Measurements from ENCODE around the gene HSF4.

Gene HSF4

DNA sequence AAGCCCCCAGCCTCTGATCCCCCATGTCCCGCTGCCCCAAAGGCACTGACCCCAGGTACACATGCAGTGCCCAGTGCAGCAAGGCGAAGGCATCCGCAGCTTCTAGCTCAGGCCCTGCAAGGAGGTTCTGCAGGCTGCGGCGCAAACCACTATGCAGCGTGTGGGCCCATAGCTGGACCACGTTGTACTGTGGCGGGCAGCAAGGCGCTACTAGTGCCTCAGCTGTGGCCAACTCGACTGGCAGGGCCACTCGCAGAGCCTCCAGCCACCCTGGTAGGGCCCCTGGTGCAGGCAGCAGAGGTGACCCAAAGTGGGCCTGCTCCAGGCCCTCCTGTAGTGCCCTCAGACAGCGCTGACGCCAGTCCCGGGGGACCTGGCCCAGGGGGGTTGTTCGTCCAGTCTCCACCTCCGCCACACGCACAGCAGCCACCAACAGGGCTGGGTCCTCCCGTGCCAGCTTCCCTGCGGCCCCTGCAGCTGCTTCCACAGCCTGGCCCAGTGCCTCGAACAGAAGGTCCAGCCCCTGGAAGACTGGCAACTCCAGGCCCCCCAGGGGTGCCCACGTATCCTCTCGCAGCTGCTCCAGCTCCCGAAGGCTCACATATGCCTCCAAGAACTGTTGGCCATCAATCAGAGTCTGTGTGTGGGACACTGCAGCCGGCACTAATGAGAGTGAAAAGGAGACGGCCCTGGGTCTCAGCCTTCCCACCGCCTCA, 22.8 kb downstream of the HSF4 start:
- no peak for DNase-seq

DNA sequence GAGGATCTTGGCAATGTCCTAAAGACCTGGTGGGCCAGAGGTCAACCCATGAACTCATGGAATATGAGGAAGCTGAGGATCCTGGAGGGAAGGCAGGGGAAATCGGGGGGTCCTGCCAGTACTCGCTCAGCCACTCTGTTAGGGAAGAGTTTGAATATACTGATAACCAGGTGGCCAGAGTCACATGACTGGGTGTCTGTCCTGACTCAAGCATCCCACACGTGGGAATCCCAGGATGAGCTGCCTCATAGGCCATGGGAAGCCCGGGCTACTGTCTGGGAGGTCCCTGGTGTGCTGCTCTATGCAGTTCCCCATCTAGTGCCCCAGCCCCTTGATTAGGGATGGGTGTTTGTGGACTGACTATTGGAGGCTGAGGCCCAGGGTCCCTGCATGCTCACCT, 23.8 kb downstream of the HSF4 start:
- no peak for DNase-seq

DNA sequence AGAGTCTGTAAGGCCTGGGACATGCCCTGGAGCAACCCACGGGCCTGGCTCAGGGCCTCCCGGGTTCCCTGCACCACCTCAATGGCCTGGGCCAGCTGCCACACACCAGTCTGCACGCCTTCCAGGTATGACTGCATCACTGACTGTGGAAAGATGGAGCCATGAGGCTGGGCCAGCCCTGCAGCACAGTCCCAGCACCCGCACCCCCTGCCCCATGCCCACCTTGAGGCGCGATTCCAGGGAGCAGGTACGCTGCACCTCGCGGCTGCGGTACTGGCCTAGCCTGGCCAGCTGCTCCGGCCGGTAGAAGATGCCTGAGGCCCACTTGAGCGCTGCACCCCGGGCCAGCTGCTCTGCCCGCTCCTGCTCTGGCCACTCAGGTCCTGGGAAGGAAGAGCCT, 24.3 kb downstream of the HSF4 start:
- no peak for DNase-seq

DNA sequence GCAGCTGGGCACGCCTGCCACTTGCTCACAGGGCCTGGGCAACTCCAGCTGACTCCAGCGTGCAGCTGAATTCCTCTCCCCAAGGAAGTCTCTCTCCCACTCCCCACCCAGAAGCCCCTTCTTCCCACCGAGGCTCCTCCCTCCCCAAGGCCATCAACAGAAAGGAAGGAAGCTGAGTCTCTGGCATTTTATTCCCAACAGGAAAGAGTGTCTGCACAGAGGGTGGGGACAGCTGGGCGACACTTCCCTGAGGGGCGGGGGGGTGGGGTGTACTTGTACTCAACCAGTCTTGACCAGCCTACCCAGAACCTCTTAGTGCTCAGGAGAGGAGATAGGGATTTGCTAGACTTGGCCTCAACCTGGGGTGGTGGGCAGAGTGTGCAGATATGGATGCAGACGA, 25.5 kb downstream of the HSF4 start, which contains the start of gene EXOC3L1:
TSS of gene EXOC3L1 (minus strand) at position 96 of the 400 bp plus-strand sequence. CDS start 460 bp downstream, outside the sequence.
- no peak for DNase-seq

DNA sequence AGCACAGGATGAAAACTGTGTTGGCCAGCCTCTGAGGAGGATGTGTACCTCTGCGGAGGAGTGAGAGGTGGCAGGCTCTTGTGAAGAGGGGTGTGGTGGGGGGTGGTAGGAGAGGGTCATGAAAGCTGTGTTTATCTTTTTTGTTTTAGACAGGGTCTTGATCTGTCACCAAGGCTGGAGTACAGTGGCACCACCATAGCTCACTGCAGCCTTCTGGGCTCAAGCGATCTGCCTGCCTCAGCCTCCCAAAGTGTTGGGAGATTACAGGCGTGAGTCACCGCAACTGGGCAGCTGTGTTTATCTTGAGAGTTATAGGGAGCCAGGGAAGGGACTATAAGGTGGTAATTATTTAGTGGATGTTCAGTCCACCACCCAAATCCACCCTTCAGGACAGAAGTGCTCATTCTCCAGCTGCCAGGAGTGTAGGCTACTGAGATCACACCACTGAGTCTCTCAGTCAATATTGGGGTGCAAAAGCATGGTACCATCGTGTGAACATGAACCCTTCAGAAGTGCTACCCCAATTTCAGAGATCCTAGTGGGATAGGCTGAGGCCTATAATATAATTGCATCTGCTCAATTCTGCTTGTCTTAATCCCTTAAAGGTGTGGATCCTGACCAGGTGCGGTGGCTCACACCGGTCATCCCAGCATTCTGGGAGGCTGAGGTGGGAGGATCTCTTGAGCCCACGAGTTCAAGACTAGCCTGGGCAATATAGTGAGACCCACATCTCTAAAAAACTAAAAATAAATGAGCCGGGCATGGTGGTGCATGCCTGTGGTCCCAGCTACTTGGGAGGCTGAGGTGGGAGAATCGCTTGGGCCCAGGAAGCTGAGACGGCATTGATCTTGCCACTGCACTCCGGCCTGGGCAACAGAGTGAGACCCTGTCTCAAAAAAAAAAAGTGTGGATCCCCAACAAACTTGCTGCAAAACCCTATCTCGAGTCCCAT, 26.2 kb downstream of the HSF4 start:
- no peak for DNase-seq

DNA sequence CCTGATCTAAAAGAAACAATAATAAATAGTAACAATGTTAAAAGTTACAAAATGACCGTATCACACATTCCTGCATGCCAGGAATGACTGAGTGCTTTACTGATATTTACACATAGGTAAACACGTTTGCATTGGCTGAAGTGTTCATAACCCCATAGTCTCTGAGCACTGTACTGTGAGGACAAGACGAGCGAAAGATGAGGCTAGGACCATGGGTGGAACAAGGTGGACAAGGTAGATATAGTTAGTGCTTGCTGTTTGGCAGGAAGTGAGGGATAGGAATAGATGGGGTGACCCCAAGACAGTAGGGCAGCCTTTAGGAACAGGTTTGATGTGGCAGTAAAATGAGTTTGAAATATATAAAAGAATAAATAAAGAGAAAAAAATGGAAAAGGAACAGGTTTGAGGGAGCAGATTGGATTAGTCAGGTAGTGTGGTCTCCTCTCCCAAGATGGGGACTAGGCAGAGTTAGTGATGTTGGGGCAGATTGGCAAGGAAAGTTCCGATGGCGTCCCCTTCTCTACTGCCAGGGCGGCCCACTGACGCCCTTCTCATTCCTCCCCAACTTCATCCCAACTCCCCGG, 27.0 kb downstream of the HSF4 start:
- no peak for DNase-seq

DNA sequence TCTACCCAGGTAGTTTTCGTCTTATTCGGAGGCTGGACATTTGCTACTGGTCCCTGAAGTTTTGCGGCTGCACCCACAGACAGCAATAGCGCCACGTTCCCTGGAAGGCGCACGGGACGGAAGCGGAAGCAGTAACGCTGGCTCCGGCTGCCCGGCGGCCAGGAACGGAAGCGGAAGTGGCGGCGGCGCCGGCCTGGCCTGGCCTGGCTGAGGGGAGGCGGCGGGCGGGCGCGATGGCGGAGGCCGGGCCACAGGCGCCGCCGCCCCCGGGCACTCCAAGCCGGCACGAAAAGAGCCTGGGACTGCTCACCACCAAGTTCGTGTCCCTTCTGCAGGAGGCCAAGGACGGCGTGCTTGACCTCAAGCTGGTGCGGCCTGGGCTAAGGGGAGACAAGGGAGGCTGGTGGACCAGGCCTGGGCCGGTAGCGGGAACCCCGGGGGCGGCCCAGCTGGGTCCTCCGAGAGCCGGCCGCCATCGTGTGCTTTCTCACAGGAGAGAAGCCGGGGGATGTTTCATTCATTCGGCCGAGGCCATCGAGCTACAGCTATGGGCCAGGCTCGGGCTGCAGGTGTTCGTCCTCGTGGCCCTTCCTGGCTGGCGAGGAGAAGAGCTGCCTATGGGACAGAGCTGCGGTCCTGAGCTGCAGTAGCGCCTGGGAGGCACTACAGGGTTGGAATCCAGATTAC, 27.6 kb downstream of the HSF4 start, which contains the start of gene E2F4:
TSS of gene E2F4 (plus strand) at position 161 of the 687 bp plus-strand sequence. CDS start at position 234, 73 bp downstream.
- peak; percentile 73 to 93 (median 77) for DNase-seq

DNA sequence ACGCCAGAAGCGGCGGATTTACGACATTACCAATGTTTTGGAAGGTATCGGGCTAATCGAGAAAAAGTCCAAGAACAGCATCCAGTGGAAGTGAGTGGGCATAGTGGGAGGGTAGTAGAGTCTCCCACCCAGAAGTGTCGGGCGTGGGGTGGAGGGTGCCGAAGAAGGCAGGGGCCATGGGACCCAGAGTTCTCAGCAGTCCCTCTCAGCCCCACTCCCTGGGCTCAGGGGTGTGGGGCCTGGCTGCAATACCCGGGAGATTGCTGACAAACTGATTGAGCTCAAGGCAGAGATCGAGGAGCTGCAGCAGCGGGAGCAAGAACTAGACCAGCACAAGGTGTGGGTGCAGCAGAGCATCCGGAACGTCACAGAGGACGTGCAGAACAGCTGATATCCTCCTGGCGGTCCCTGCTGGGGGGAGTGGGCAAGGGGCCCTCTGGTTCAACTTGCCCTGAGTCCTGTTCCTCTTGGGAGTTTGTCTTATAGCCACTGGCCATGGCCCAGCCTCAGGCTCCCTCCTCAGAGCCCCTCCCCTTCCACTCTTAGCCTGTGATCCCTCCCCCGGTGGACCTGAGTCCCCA, 28.3 kb downstream of the HSF4 start:
- peak in 1 of 5 donors; percentile 41 for DNase-seq

DNA sequence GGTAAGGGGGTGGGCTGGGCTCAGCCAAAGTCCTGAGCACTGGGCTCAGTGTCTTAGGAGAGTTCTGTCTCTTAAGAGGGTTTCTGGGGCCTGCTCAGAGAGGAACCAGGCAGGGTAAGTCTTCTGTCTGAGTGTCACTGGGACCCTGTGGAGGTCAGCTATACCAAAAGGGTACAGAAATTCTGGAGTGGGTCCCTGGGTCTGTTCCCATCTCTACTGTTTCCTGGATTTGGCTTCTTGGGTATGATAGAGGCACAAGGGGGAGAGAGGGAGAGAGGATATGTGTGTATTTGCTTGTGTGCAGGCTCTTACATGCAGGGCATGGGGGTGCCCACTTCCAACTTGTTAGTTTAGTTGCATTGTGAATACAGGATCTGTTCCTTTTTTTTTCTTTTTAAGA, 29.0 kb downstream of the HSF4 start:
- DNase-seq = no peak

DNA sequence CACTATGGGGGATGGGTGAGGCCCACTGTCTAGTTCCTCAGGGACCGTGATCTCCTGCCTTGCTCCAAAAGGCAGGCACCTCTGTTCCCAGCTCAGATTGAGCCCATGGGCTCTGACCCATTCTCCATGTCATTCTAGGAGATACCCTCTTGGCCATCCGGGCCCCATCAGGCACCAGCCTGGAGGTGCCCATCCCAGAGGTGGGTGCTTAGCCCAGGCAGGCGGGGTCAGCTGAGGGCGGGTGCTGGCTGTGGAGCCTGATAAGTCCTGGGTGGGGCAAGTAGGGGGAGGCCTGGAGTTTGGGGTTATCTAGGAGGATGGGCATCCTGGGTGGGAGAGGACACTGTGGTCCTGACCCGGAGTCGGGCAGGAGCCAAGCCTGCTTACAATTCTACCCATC, 29.7 kb downstream of the HSF4 start:
- DNase-seq = no peak

DNA sequence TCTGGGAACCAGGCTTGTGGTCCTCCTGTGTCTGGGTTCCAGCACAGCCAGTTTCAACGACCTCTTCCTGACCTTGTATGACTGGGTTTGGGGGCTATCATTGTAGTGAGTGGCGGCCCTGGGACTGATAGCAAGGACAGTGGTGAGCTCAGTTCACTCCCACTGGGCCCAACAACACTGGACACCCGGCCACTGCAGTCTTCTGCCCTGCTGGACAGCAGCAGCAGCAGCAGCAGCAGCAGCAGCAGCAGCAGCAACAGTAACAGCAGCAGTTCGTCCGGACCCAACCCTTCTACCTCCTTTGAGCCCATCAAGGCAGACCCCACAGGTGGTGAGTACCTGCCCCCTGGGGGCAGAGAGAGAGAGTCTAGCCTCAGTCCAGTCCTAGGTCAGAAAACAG, 31.1 kb downstream of the HSF4 start:
- DNase-seq = no peak

DNA sequence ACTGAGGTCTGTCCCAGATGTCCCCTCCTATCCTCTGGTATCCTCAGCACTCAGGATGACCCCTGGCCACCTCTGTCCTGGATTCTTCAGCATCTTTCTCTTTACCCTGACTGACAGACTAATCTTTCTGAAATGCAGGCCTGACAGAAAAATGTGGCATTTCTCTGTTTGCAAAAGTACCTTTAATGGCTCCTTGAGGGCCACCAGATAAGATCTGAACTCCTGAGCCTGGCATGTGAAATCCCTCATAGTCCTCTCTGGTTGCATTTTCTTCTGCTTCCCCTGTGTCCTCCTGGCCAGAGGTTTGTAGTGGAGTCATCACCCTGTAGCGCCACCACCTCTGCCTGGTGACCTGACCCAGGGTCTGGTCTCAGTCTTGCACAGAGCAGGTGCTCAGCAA, 32.3 kb downstream of the HSF4 start:
- DNase-seq = no peak

DNA sequence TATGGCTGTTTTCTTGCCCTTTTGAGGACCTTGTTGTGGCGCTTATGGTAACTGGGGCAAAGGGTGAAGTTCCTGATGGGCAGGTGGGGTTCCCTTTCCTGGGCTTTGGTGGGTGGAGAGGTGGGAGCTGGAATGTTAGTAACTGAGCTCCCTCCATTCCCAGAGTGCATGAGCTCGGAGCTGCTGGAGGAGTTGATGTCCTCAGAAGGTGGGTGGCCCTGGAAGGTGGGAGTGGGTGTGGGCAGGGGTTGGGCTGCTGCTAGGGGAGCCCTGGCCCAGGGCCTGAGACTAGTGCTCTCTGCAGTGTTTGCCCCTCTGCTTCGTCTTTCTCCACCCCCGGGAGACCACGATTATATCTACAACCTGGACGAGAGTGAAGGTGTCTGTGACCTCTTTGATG, 33.2 kb downstream of the HSF4 start:
- DNase-seq = no peak

DNA sequence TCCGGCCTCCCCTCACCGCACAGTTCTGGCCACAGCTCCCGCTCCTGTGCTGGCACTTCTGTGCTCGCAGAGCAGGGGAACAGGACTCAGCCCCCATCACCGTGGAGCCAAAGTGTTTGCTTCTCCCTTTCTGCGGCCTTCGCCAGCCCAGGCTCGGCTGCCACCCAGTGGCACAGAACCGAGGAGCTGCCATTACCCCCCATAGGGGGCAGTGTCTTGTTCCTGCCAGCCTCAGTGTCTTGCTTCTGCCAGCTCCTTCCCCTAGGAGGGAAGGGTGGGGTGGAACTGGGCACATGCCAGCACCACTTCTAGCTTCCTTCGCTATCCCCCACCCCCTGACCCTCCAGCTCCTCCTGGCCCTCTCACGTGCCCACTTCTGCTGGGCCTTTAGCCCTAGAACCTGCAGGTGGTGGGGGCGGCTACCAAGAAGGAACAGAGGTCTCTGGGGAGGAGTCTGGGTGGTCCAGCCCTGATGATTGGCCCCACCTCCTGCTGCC, 33.7 kb downstream of the HSF4 start:
- no peak for DNase-seq

DNA sequence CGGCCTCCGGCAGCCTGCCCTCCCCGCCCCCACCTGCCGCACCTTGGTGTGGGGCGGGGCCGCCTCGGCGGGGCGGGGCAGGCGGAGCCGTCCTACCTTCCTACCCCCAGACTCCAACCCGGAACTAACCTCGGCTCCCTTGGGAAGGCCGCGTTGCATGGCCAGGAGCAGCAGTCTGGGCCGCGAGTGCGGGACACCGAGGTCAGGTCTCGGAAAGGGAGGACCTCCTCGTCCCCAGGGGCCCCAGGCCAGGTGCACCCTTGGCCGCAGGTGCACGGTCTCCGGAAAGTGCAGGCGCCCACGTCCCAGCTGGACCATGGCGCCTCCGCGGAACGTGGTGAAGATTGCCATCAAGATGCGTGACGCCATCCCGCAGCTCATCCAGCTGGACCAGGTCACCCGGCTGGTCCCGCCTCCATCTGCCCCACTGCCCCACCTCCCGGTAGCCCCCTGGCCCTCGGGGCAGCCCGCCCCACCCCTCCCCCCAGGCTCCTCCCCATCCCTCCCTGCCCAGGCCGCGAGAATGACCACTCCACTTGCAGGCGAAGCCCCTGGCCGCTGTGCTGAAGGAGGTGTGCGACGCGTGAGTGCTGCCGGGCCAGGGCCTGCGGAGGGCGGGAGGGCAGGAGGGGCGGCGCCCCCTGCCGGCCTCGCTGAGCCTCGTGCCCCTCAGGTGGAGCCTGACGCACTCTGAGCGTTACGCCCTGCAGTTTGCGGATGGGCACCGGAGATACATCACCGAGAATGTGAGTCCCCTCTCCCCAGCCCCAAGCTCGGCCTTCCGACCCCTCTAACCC, 34.7 kb downstream of the HSF4 start, which contains the start of gene ELMO3:
TSS of gene ELMO3 (plus strand) at position 121 of the 797 bp plus-strand sequence. CDS start at position 317, 196 bp downstream.
- DNase-seq = no peak

DNA sequence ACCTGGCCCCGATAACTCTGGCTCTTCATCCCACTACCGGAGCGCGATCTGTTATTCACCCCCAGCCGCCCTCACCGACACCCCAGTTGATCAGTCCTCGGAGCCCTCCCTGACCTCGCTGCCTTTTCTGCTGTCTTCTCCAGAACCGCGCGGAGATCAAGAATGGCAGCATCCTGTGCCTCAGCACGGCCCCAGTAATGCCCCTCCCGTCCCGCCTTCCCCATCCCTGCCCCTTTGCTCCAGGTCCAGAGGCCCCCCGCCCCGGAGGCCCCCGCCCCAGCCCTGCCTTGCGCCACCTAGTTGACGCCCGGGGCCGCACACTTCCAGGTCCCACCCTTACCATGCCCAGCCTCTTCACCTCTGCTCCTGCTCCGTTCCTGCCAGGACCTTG, 35.3 kb downstream of the HSF4 start:
- no peak for DNase-seq

DNA sequence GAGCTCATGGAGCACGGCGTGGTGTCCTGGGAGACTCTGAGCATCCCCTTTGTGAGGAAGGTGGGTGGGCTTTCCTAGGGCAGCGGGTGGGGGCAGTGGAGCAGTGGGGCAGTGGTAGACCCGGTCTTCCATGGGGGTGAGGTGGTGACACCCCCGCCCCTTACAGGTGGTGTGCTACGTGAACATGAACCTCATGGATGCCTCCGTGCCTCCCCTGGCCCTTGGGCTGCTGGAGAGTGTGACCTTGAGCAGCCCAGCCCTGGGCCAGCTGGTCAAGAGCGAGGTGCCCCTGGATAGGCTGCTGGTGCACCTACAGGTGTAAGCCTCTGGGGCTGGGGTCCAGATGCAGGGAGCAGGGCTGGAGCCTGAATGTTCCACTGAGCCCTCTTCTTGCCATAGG, 35.9 kb downstream of the HSF4 start:
- no peak for DNase-seq

DNA sequence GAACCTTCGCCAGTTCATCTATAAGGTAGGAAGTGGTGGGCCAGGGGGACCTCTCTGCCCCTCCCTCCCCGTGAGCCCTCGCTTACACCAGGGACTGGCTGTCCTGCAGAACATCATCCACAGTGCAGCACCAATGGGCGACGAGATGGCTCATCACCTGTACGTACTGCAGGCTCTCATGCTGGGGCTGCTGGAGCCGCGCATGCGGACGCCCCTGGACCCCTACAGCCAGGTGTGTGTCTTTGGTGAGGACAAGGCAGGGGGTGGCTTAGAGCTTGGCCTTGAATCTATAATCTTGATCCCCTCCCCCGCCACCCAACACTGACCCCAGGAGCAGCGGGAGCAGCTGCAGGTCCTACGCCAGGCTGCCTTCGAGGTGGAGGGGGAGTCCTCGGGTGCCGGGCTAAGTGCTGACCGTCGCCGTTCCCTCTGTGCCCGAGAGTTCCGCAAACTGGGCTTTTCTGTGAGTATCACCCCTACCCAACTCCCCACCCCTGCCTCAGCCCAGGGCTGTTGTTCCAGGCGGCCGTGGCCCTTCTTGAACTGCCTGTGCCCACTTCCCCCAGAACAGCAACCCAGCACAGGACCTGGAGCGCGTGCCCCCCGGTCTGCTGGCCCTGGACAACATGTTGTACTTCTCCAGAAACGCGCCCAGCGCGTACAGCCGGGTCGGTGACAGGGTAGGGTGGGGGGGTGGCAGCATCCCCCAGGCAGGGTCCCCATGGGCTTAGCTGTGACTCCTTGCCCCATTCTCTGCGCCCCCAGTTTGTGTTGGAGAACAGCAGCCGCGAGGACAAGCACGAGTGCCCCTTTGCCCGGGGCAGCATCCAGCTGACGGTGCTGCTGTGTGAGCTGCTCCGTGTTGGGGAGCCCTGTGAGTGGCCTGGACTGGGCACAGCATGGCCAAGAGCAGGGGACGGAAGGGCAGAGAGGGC, 37.1 kb downstream of the HSF4 start:
- DNase-seq = no peak

DNA sequence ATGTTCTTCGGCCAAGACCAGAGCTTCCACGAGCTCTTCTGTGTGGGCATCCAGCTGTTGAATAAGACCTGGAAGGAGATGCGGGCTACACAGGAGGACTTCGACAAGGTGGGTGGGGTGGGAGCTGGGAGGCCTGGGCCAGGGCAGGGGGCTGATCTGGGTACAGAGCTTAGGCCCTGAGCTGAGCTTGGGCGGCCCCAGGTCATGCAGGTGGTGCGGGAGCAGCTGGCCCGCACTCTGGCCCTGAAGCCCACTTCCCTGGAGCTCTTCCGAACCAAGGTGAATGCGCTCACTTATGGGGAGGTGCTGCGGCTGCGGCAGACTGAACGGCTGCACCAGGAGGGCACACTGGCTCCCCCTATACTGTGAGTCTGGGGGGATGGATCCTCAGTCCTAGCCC, 37.9 kb downstream of the HSF4 start:
- no peak for DNase-seq

DNA sequence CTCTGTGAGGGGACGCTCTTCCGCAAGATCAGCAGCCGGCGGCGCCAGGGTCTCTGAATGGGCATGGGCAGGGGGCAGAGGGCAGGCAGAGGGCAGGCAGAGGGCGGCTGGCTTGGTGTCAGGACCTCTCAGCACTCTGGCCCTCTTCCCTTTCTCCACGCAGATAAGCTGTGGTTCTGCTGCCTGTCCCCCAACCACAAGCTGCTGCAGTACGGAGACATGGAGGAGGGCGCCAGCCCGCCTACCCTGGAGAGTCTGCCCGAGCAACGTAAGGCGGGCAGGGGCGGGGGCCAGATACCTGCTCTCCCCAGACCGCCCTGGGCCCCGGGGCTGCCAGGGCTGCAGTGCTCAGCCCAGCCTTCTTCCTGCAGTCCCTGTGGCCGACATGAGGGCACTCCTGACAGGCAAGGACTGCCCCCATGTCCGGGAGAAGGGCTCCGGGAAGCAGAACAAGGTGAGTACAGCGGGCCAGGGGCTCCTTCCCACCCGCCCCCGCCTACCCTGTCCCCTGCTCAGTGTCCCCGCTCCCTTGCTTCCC, 38.5 kb downstream of the HSF4 start:
- no peak for DNase-seq

Measured in T-helper 1 cell (primary cell).